ENCODE measurements around the gene TNXB.

GRCh38 chr6:32108094-32108627 is 977 bp downstream of the TNXB start:
- TF ChIP-seq TAF1 (IDR thresholded peaks at IDR 0.05; ENCODE audit: control insufficient read depth, extremely low read depth, insufficient read depth, low read length, severe bottlenecking) (no peak), XRCC4 (IDR thresholded peaks at IDR 0.05; ENCODE audit: extremely low read depth, insufficient read depth, insufficient read length) (no peak), ZSCAN29 (IDR thresholded peaks at IDR 0.05) (no peak), E2F4 (CRISPR knock-in tag; IDR thresholded peaks at IDR 0.05; ENCODE audit: low read depth) (no peak)
- TF ChIP-seq, protein P1, sequence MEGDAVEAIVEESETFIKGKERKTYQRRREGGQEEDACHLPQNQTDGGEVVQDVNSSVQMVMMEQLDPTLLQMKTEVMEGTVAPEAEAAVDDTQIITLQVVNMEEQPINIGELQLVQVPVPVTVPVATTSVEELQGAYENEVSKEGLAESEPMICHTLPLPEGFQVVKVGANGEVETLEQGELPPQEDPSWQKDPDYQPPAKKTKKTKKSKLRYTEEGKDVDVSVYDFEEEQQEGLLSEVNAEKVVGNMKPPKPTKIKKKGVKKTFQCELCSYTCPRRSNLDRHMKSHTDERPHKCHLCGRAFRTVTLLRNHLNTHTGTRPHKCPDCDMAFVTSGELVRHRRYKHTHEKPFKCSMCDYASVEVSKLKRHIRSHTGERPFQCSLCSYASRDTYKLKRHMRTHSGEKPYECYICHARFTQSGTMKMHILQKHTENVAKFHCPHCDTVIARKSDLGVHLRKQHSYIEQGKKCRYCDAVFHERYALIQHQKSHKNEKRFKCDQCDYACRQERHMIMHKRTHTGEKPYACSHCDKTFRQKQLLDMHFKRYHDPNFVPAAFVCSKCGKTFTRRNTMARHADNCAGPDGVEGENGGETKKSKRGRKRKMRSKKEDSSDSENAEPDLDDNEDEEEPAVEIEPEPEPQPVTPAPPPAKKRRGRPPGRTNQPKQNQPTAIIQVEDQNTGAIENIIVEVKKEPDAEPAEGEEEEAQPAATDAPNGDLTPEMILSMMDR (IDR thresholded peaks at IDR 0.05 in 2 of 3, conservative IDR thresholded peaks at IDR 0.05 in 1 of 3; ENCODE audit: insufficient read depth in 2 of 3, low read depth in 1 of 3, low read length in 3 of 3) = no peak

Data from K562 (cell line).